ENCODE results near the gene ENOX1. TPM values are rescaled to one million over a fixed set of nuclear protein-coding genes. Genes with fewer than 3 reads are reported as not detected.

Gene ENOX1
- polyA plus RNA-seq, 3 donors: 0.04 TPM; not detected in 2

DNA sequence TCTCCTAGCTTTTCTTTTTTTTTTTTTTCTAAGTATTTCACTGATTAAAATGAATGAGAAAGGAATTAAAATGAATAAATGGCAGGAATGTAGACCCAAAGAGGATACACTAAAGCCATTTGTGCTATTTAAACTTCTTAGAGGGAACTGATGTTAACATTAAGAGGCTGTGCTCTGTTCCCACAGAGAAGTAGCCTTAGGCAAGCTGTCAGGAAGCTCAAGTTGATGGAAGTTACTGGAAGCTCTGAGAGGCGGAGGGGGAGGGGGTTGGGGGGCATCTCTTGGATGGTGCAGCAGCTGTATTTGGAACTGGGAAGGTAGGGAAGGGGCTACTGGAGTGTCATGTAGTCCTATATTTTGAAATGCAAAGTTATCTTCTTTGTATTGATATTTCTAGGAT, 595.2 kb downstream of the ENOX1 start:
- H3K9ac ChIP-seq (ENCODE audit: insufficient read depth, low read length, poor library complexity, severe bottlenecking): no peak overlapping the region
- Mint-ChIP-seq H3K4me3 (no peak overlapping the region), H3K27ac (no peak overlapping the region), H3K4me1 (no peaks in the 10 kb centered on the region), H3K9me3 (peaks cover 0 to 3% (median 0%) of the 10 kb centered on the region in 7 donors), H3K27me3 (ENCODE audit: low read depth in 3 of 3) (peaks cover 0 to 3% (median 2%) of the 10 kb centered on the region in 3 donors), H3K36me3 (no peaks in the 10 kb centered on the region)
- no peaks in the 10 kb centered on the region for H3K27me3 ChIP-seq (ENCODE audit: control insufficient read depth in 2 of 2, insufficient read depth in 2 of 2, low read length in 2 of 2)
- intact Hi-C loops (cut with micrococcal nuclease): no loop called here
- H3K4me3 ChIP-seq (replicated peaks in 1 of 3; ENCODE audit: low read depth in 2 of 3, low read length in 3 of 3): no peak overlapping the region
- H2AFZ ChIP-seq (ENCODE audit: insufficient read depth, low read depth, low read length, poor library complexity, severe bottlenecking): no peak overlapping the region
- DNase-seq: no peak
- H3K79me2 ChIP-seq (ENCODE audit: insufficient read depth, low read length): no peaks in the 10 kb centered on the region
- WGBS (ENCODE audit: insufficient coverage): no CpG with 5 or more reads among the region's 1 CpG
- TF ChIP-seq, protein P1, sequence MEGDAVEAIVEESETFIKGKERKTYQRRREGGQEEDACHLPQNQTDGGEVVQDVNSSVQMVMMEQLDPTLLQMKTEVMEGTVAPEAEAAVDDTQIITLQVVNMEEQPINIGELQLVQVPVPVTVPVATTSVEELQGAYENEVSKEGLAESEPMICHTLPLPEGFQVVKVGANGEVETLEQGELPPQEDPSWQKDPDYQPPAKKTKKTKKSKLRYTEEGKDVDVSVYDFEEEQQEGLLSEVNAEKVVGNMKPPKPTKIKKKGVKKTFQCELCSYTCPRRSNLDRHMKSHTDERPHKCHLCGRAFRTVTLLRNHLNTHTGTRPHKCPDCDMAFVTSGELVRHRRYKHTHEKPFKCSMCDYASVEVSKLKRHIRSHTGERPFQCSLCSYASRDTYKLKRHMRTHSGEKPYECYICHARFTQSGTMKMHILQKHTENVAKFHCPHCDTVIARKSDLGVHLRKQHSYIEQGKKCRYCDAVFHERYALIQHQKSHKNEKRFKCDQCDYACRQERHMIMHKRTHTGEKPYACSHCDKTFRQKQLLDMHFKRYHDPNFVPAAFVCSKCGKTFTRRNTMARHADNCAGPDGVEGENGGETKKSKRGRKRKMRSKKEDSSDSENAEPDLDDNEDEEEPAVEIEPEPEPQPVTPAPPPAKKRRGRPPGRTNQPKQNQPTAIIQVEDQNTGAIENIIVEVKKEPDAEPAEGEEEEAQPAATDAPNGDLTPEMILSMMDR (IDR thresholded peaks at IDR 0.05): no peak
- H3K4me2 ChIP-seq (replicated peaks; ENCODE audit: extremely low read depth, low read length, poor library complexity, severe bottlenecking): no peak overlapping the region
- no peaks in the 10 kb centered on the region for H3K4me1 ChIP-seq (ENCODE audit: control insufficient read depth in 1 of 2, insufficient read depth in 2 of 2, low read length in 2 of 2)
- H4K20me1 ChIP-seq (ENCODE audit: insufficient read depth, low read length): no peaks in the 10 kb centered on the region
- no peak overlapping the region for H3K27ac ChIP-seq (ENCODE audit: low read depth in 1 of 2, low read length in 2 of 2)
- H3K9me3 ChIP-seq (replicated peaks in 1 of 2; ENCODE audit: control insufficient read depth in 1 of 2, insufficient read depth in 1 of 2, low read length in 2 of 2): no peaks in the 10 kb centered on the region
- H3K36me3 ChIP-seq (replicated peaks in 1 of 2; ENCODE audit: control insufficient read depth in 1 of 2, insufficient read depth in 2 of 2, low read length in 2 of 2): no peaks in the 10 kb centered on the region

DNA sequence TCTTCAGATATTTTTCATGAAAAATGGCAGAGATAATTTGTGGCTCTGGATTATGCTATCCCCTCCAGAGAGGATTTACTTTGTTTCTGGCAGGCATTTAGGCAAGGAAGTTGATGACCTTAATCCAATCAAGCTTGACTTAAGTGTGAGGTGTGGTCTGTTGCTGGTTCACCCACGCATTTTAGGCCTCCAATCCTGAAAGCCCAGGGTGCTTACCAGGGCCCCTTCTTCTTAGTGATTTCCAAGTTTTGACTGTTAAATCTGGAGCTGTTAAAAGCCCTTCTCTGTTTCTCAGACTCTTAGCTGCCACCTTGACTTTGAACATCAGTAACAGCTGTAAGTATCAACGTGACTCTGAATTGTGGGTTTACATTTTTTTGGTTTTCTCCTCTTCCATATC, 601.5 kb downstream of the ENOX1 start:
- Histone ChIP-seq H3K79me2 (ENCODE audit: insufficient read depth, low read length) (no peaks in the 10 kb centered on the region), H2AFZ (ENCODE audit: insufficient read depth, low read depth, low read length, poor library complexity, severe bottlenecking) (no peak overlapping the region), H3K4me2 (replicated peaks; ENCODE audit: extremely low read depth, low read length, poor library complexity, severe bottlenecking) (no peak overlapping the region), H3K9me3 (replicated peaks in 1 of 2; ENCODE audit: control insufficient read depth in 1 of 2, insufficient read depth in 1 of 2, low read length in 2 of 2) (peaks cover 0 to 7% of the 10 kb centered on the region in 2 donors), H3K27me3 (ENCODE audit: control insufficient read depth in 2 of 2, insufficient read depth in 2 of 2, low read length in 2 of 2) (no peaks in the 10 kb centered on the region), H4K20me1 (ENCODE audit: insufficient read depth, low read length) (no peaks in the 10 kb centered on the region), H3K9ac (ENCODE audit: insufficient read depth, low read length, poor library complexity, severe bottlenecking) (no peak overlapping the region), H3K36me3 (replicated peaks in 1 of 2; ENCODE audit: control insufficient read depth in 1 of 2, insufficient read depth in 2 of 2, low read length in 2 of 2) (no peaks in the 10 kb centered on the region), H3K4me3 (replicated peaks in 1 of 3; ENCODE audit: low read depth in 2 of 3, low read length in 3 of 3) (no peak overlapping the region), H3K27ac (ENCODE audit: low read depth in 1 of 2, low read length in 2 of 2) (no peak overlapping the region), H3K4me1 (ENCODE audit: control insufficient read depth in 1 of 2, insufficient read depth in 2 of 2, low read length in 2 of 2) (no peaks in the 10 kb centered on the region)
- Mint-ChIP-seq H3K36me3 (no peaks in the 10 kb centered on the region), H3K27me3 (ENCODE audit: low read depth in 3 of 3) (peaks cover 0 to 3% (median 1%) of the 10 kb centered on the region in 3 donors), H3K27ac (no peak overlapping the region), H3K4me3 (no peak overlapping the region), H3K9me3 (peaks cover 0 to 6% (median 2%) of the 10 kb centered on the region in 7 donors), H3K4me1 (no peaks in the 10 kb centered on the region)
- DNase-seq: no peak
- 100% methylated on average over 1 of the region's 2 CpGs for WGBS (ENCODE audit: insufficient coverage)
- intact Hi-C loops (cut with micrococcal nuclease): no loop called here
- TF ChIP-seq, protein P1 (IDR thresholded peaks at IDR 0.05): no peak
